Activated naive CD4-positive, alpha-beta T cell treated with anti-CD3 and anti-CD28 coated beads, Interleukin-2, amount 50 U/mL, for 16 hours (primary cell): ENCODE data around the gene COP1.

Experiments
- DNase-seq: peaks from one replicate; pipeline ENCODE4 v3.0.0-alpha.2; 2020

COP1 gene

DNA sequence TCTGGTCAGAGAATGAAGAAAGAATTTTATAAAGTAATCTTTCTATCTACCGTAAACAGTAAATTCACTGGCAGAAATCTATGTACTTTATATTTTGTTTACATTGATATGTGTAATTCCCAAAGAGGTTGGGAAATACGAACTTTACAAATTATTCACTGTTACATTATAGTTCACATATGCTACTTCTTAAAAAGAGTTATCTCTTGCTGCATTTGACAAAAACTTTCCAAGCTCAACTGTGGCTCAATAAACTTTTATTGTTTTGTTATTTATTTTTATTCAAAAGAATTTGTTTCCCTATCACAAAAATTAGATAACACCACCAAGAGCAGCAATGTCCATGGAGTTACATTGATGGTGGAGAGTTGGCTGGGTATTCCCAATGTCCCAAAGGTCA is 262.5 kb downstream of the COP1 start:
- DNase-seq: no peak

DNA sequence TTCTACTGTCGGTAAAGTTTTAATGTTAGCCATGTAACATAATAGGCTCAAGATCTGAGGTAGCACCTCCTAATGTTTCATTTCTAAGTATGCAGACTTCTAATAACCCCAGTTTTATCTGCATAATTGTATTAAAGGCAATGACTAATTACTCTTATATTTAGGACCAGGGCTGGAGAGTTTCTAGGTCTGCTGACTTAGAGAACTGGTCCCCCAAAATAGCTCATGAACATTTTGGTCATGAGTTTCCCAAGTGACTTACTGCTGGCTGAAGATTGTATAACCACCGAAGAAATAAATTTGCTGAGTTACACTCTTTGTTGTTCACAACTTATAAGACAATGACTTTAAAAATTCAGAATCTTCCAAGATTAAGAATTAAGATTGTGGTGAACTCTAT is 265.9 kb downstream of the COP1 start:
- DNase-seq: no peak

GRCh38 chr1:175936736-175937135 is 270.4 kb downstream of the COP1 start:
- no peak for DNase-seq

GRCh38 chr1:175935566-175936115 is 271.4 kb downstream of the COP1 start:
- DNase-seq: no peak

GRCh38 chr1:175935166-175935565 is 271.9 kb downstream of the COP1 start:
- no peak for DNase-seq

GRCh38 chr1:175933801-175934200 is 273.3 kb downstream of the COP1 start:
- no peak for DNase-seq

DNA sequence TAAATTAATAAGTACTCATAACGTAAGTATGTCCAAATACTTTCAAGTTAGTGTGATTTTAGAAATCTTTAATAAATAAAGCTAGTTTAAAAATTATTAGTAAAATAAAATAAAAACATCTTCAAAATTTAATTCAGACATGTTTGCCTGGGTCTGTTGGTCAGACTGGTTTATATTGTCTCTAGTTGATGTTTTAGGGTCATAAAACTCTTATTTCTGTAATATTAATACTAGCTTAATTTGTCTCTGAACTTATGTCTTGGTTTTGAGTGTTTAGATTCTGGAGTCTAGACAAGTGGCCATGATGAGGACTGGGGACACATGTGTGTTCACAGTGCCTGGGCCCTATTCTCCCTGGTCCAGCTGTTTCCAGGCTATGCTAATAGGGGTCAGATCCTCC is 279.1 kb downstream of the COP1 start:
- no peak for DNase-seq

DNA sequence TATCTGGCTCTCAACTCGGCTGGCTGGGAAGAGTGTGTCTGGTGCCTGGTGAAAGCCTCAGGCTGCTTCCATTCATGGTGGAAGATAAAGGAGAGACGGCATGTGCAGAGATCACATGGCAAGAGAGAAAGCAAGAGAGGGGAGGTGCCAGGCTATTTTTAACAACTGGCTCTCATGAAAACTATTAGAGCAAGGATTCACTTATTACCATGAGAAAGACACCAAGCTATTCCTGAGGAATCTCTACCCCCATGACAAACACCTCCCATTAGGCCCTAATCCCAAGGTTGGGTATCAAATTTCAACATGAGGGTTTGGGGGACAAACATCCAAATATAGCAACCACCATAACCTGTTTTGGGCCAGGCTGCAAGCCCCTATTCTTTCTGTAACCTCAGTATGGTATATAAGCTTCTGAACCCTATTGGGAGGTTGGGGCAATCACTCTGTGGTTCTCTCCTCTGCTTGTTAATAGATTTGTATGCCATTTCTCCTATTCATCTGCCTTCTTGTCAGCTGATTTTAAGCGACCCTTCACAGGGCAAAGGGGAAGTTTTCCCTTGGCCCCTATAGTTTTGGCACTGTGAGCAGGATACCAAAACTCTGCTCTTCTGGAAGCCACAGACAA is 284.7 kb downstream of the COP1 start:
- no peak for DNase-seq

DNA sequence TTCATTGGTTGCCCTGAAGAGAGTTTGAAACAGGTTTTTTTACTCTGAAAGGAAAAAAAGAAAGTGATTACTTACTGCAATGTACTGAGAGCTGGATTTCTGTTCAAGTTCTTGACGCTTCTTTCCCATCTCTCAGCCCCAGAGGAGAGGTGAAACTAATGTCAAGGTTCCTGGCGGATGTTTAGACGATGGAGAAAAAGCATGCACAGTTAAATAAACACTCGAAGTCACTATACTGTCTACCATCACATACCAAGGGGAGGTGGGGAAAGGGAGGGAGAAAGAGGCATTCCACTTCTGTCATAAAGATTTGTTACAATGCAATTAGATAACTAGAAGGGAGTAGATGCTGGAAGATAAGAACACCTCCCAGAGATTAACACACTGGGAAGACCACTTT is 286.7 kb downstream of the COP1 start:
- no peak for DNase-seq

DNA sequence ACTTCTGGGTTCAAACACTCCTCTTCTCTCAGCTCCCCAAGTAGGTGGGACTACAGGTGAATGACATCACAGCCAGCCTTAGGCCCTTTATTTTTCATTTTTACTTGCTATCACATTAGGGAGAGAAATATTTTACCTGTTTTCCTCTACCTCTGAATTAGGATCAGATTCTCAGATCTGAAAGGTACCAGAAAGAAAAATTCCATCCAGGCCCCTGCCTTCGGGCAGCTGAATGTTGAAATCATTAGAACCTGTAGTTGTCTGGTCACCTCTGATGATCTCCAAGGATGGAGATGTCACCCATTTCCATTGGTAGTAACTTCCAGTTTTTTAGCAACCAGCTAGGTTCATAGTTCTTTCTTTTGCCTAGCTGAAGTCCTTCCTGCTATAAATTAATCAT is 288.1 kb downstream of the COP1 start:
- DNase-seq: no peak

GRCh38 chr1:175918364-175918801 is 288.7 kb downstream of the COP1 start:
- no peak for DNase-seq

- DNase-seq: no peak
Measured at GRCh38 chr1:175914115-175914514, 293.0 kb downstream of the COP1 start.

GRCh38 chr1:175911138-175911537 is 295.9 kb downstream of the COP1 start:
- no peak for DNase-seq

DNA sequence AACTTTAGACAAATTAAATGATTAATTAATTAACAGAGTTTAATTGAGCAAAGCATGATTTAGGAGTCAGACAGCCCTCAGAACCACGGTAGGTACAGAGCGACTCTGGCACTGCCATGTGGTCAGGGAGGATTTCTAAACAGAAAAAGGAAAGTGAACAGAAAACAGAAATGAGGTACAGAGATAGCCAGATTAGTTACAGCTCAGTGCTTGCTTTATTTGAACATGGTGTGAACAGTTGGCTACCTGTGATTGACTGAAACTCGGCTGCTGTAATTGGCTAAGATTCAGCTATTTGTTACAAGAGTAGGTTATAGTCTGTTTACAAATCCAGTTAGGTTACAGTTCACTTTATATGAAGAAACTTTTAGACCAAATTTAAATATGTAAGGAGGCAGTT is 300.7 kb downstream of the COP1 start:
- DNase-seq: no peak

DNA sequence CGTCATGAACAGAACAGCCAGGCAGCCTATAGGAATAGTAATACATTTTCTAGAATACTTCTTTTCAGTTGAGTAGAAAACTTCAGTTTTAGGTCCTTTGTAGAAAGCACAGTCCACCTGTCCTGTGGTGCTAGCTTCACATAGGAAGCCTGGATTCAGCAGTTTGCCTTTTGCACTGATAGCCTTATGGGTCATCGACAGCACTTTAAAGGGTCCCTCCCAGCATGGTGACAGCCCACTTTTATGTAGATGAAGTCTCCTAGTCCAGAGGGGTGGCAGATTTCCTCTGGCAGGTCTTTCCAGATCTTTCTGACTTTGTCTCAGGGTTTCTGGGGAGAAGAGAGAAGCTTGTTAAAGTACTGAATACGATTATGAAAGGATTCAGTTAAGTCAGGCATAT is 302.3 kb downstream of the COP1 start:
- DNase-seq: no peak

- no peak for DNase-seq
Measured at GRCh38 chr1:175902281-175902680, 304.8 kb downstream of the COP1 start.

DNA sequence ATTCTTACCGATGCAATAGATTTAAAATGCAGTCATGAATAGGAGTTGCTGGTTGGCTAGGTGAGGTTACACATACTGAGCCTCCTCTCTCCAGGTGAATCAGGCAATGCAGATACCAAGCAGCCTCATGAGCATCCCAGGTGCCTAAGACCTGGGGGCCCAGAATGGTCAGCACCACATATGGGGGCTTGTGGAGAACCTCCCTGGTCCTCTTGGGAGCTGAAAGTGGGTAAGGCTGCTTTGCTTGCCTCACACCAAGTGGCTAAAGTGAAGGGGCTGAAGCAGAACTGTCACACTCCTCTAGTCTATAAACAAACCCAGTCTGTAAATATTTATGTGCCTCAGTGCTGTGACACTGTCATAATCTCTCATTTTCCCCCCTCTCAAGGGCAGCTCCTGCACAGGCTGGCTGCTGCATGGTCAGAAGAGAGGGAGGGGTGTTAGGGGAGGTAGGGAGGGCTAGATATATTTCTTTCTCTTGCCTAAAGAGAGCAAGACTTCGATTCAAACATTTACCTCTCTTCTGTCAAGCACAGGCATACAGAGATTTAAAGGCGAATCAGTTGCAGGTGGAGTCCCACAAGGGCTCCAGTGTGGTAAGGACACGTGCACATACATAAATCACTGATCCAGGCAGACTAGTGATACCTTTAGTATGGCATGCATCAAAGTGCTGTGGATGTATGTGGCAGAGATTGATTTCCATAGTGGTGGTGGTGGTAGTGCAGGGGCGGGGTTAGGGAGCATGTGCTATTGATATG is 305.8 kb downstream of the COP1 start:
- DNase-seq: no peak

DNA sequence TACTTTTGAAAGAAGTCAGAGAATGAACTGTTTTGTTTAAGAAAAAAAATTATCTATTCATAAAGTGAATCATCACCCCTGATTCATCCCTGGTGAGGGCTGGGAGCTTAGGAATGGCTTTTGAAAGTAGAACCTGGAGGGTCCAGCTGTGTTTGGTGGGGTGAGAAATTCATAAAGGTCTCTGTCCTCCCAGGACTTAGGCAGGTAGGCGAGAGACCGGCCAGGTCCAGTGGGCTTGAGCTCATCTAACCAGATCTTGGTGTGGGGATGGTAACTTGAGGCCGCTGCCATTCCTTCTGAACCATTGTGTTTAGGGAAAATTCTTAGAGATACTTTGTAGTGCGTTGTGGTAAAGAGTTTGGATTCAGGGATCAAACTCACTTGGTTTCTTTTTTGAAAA is 306.9 kb downstream of the COP1 start:
- no peak for DNase-seq

DNA sequence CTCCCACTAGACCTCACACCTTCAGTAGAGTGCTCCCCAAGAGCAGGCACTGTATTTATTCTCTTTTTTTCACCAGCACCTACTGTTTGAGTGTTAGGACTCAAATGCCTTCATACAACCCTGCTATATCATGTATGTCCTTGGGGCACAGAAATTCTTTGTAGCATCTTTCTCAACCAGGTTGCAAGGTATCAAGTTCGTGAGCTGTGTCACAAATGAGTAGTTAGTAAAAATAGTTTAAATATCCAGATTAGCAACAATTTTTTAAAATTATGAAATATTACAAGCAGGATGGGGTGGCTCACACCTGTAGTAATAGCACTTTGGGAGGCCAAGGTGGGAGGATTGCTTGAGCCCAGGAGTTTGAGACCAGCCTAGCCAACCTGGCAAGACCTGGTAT is 311.1 kb downstream of the COP1 start:
- no peak for DNase-seq
